Measurements from ENCODE around the gene PSEN1. TPM values are rescaled to one million over a fixed set of nuclear protein-coding genes. Genes with fewer than 3 reads are reported as not detected.

The PSEN1 gene
- total and polyA plus RNA-seq, 9 donors, result 21.7 to 73.1 (median 44.0) TPM

- WGBS, 3 donors, result 91 to 100% (median 100%) methylated on average over 1 of the region's 1 CpG
- no peak overlapping the region for H3K4me3 ChIP-seq
- H3K36me3 ChIP-seq, result no peaks in the 10 kb centered on the region
- H3K9me3 ChIP-seq, result no peaks in the 10 kb centered on the region
- TF ChIP-seq CTCF (IDR thresholded peaks at IDR 0.05) (no peak), POLR2A (IDR thresholded peaks at IDR 0.05) (no peak), EP300 (IDR thresholded peaks at IDR 0.05) (no peak)
- no peaks in the 10 kb centered on the region for H3K27me3 ChIP-seq
- H3K4me1 ChIP-seq (ENCODE audit: insufficient read depth), result no peaks in the 10 kb centered on the region
- DNase-seq, result no peak
- intact Hi-C loops (cut with DNase I), result no loop called here
- H3K27ac ChIP-seq, result no peak overlapping the region
These were observed 81.1 kb downstream of the PSEN1 start for GRCh38 chr14:73217411-73217810.

GRCh38 chr14:73220061-73220460 lies 83.8 kb downstream of the PSEN1 start:
- intact Hi-C loops (cut with DNase I), result no loop called here
- no peaks in the 10 kb centered on the region for H3K36me3 ChIP-seq
- no peaks in the 10 kb centered on the region for H3K4me1 ChIP-seq (ENCODE audit: insufficient read depth)
- no peaks in the 10 kb centered on the region for H3K27me3 ChIP-seq
- TF ChIP-seq POLR2A (IDR thresholded peaks at IDR 0.05) (no peak), CTCF (IDR thresholded peaks at IDR 0.05) (no peak), EP300 (IDR thresholded peaks at IDR 0.05) (no peak)
- no peak overlapping the region for H3K4me3 ChIP-seq
- no peaks in the 10 kb centered on the region for H3K9me3 ChIP-seq
- 83 to 93% (median 89%) methylated on average over 4 of the region's 4 CpGs for WGBS, 3 donors
- H3K27ac ChIP-seq, result no peak overlapping the region
- no peak for DNase-seq

- no peaks in the 10 kb centered on the region for H3K4me1 ChIP-seq (ENCODE audit: insufficient read depth)
- no peaks in the 10 kb centered on the region for H3K9me3 ChIP-seq
- intact Hi-C loops (cut with DNase I), result no loop called here
- H3K4me3 ChIP-seq, result no peak overlapping the region
- TF ChIP-seq EP300 (IDR thresholded peaks at IDR 0.05), result no peak
- TF ChIP-seq CTCF (IDR thresholded peaks at IDR 0.05), result no peak
- TF ChIP-seq POLR2A (IDR thresholded peaks at IDR 0.05), result no peak
- H3K27me3 ChIP-seq, result no peaks in the 10 kb centered on the region
- H3K36me3 ChIP-seq, result no peaks in the 10 kb centered on the region
- 91 to 94% (median 93%) methylated on average over 5 of the region's 5 CpGs for WGBS, 3 donors
- H3K27ac ChIP-seq, result no peak overlapping the region
- no peak for DNase-seq
These were observed 84.3 kb downstream of the PSEN1 start for GRCh38 chr14:73220634-73221033.

GRCh38 chr14:73221945-73222344 lies 85.6 kb downstream of the PSEN1 start:
- no peak for DNase-seq
- Histone ChIP-seq H3K36me3 (no peaks in the 10 kb centered on the region), H3K27me3 (no peaks in the 10 kb centered on the region), H3K4me3 (no peak overlapping the region), H3K27ac (no peak overlapping the region), H3K9me3 (no peaks in the 10 kb centered on the region), H3K4me1 (ENCODE audit: insufficient read depth) (no peaks in the 10 kb centered on the region)
- intact Hi-C loops (cut with DNase I), result no loop called here
- TF ChIP-seq CTCF (IDR thresholded peaks at IDR 0.05), result no peak
- no peak for TF ChIP-seq POLR2A (IDR thresholded peaks at IDR 0.05)
- no peak for TF ChIP-seq EP300 (IDR thresholded peaks at IDR 0.05)
- WGBS, 3 donors, result 76 to 83% (median 78%) methylated on average over 2 of the region's 2 CpGs

- DNase-seq, result no peak
- Histone ChIP-seq H3K27ac (no peak overlapping the region), H3K4me1 (ENCODE audit: insufficient read depth) (peaks cover 4% of the 10 kb centered on the region), H3K27me3 (no peaks in the 10 kb centered on the region), H3K9me3 (no peaks in the 10 kb centered on the region), H3K4me3 (no peak overlapping the region), H3K36me3 (no peaks in the 10 kb centered on the region)
- TF ChIP-seq EP300 (IDR thresholded peaks at IDR 0.05) (no peak), CTCF (IDR thresholded peaks at IDR 0.05) (no peak), POLR2A (IDR thresholded peaks at IDR 0.05) (no peak)
- intact Hi-C loops (cut with DNase I), result no loop called here
- 49 to 59% (median 53%) methylated on average over 5 of the region's 5 CpGs for WGBS, 3 donors
These were observed 86.7 kb downstream of the PSEN1 start for GRCh38 chr14:73223049-73223448.

Measured in ovary (tissue), 9 donors.